GM12864 (cell line): ENCODE data around the gene WNT9B.

Experiments used
- DNase-seq: peaks from one replicate; pipeline ENCODE4 v3.0.0-alpha.2; 2011; ENCODE audit warnings: low read depth
- H3K4me3 ChIP-seq: 2 replicates; pipeline ENCODE4 v1.5.1; 2011; ENCODE audit warnings: mild to moderate bottlenecking, low read depth, low read length, control low read depth
- CTCF ChIP-seq: IDR thresholded peaks from 2 replicates; pipeline ENCODE4 v1.5.1; 2011; ENCODE audit warnings: low read depth, mild to moderate bottlenecking, moderate library complexity, low read length, control low read depth, inconsistent platforms; ENCODE audit errors: missing control alignments

Gene WNT9B

GRCh38 chr17:46903762-46904672 is 52.6 kb downstream of the WNT9B start:
- DNase-seq = no peak
- no peak for TF ChIP-seq CTCF
- no peak overlapping the region for H3K4me3 ChIP-seq

- DNase-seq = no peak
- no peak overlapping the region for H3K4me3 ChIP-seq
- no peak for TF ChIP-seq CTCF
These were observed 56.8 kb downstream of the WNT9B start for GRCh38 chr17:46908068-46908737.

DNA sequence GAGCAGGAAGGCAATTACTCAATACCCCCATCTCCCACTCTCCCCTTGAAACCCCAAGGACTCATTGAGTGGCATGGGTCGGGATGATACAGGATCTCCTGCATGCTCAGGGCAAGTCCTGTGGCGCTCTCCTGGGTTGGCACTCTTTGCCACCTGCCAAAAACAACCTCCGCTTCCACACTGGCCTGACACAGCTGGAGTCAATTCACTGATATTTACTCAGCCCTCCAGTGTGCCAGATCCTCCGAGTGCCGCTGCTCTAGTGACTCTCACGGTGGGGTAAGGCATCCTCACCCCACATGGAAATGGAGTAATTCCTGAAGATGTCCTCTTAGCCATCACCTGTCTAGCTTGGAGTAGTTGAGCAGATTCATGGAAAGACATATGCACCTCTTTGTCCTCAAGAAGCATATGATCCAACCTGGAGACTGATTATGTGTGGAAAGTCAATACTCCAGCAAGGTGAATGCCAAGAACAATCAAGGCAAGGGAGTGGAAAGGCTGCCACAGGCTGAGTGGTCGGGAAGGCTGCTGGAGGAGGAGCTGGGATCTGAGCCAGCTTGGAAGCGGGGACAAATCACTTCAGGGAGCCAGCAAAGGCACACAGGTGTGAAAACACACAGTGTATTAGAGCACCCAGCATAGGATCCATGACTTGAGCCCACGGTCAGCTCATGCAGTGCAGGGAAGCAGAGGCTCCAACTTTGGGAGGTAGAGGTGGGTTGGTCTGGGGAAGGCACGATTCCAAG is 59.0 kb downstream of the WNT9B start:
- TF ChIP-seq CTCF = no peak
- DNase-seq = no peak
- no peak overlapping the region for H3K4me3 ChIP-seq

- no peak for DNase-seq
- H3K4me3 ChIP-seq = no peak overlapping the region
- no peak for TF ChIP-seq CTCF
These were observed 59.9 kb downstream of the WNT9B start for GRCh38 chr17:46911311-46911710.

GRCh38 chr17:46915596-46915995 is 64.2 kb downstream of the WNT9B start:
- no peak for TF ChIP-seq CTCF
- no peak for DNase-seq
- H3K4me3 ChIP-seq = no peak overlapping the region

DNA sequence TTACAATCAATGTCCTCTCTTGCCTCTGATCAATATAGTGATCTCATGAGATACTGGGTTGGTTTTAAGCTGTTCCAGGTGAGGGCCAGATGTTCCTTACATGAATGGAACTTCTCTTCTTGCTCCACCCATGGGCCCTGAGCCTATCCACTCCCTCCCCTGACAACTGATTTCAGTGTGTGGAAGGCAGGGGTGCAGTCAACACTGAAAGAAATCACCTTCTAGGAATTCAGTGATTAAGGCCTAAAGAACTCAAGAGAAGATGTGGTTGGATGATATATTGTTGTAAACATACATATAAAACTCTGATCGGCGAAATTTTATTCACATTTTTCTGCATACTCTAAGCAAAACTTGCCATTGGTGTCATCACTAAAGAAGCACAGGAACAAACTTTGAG is 64.8 kb downstream of the WNT9B start:
- no peak for DNase-seq
- TF ChIP-seq CTCF = no peak
- no peak overlapping the region for H3K4me3 ChIP-seq
